GM19025 (cell line): ENCODE results near the gene LTBP4.
A peak's percentile ranks its signal among the peaks of the same experiment; 100 is the strongest.

ENCODE experiments used
- ATAC-seq: cut with Tn5 transposase; IDR thresholded peaks from one replicate; pipeline ENCODE4 v1.9.1; 2021; ENCODE audit warnings: mild to moderate bottlenecking, low read depth, moderate library complexity; ENCODE audit not compliant: unreplicated experiment

Gene LTBP4

GRCh38 chr19:40592170-40592569, 9.0 kb upstream of the LTBP4 start:
- ATAC-seq, result no peak

DNA sequence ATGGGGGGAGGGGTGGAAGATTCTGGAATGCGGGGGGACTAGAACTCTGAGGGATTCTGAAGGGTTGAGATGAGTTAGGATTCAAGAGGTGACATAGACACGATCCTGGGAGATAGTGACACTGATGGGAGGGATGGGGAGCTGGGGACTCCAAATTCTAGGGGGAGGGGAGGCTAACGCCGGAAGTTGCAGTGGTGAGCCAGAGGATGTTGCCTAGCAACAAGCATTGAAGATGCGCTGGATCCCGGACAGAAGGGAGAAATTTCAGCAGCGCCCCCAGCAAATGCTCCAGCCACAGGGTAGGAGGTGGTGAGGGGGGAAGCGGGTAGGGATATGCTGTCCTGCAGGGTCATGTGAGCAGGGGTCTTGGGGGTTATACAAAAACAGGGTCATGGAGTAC, 6.9 kb upstream of the LTBP4 start:
- ATAC-seq, result no peak

- ATAC-seq, result no peak
Measured at GRCh38 chr19:40594657-40595091, 6.5 kb upstream of the LTBP4 start.

DNA sequence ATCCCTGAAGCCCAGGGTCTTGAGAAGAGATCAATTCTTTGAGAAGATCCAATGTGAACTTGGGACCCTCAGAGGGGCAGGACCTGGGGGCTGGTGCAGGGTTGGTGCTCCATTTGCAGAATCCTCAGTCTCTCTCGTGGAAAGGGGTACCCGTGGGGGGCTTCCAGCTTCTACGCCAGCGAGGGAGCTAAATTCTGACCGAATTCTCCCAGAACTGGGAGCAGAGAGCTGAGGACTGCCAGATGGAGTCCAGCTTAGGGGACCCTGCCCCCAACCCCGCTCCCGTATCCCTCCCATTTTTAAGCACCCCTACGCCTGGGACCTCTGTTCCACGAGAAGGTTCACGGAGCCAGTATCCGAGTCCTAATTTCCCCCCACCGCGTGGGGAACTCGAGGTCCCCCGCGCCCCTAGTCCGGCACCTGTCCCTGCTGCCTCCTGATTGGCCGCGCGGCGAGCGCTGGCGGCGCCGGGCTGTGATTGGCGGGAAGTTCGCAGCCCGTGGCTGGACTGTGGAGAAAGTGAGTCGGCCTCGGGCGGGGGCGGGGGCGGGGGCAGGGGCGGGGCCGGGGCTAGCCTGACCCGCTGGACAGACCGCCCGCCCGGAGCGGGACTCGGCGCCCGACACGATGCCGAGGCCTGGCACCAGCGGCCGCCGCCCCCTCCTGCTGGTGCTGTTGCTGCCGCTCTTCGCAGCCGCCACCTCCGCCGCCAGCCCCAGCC, 4.4 kb upstream of the LTBP4 start:
- no peak for ATAC-seq

DNA sequence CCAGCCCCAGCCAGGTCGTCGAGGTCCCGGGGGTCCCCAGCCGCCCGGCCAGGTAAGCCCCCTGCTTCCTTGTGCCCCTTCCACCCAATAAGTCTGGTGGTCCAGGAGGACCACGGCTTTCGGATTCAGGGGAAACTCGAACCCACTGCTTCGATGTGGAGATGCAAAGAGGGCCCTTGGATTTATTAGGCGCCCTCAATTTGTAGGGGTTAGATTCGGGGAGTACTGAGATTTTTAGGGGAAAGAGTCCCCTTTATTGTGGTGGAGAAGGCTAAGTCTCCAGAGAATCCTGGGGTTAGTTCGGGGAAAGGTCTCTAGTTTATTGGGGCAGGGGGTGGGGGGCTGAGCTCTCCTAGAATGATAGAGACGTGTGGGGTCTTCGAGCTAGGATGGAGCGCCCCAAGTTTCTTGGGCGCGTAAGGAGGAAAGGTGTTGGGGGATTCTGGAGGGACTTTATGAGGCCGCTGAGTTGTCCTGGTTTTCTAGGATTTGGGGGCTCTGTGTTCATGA, 3.8 kb upstream of the LTBP4 start:
- ATAC-seq, result no peak

DNA sequence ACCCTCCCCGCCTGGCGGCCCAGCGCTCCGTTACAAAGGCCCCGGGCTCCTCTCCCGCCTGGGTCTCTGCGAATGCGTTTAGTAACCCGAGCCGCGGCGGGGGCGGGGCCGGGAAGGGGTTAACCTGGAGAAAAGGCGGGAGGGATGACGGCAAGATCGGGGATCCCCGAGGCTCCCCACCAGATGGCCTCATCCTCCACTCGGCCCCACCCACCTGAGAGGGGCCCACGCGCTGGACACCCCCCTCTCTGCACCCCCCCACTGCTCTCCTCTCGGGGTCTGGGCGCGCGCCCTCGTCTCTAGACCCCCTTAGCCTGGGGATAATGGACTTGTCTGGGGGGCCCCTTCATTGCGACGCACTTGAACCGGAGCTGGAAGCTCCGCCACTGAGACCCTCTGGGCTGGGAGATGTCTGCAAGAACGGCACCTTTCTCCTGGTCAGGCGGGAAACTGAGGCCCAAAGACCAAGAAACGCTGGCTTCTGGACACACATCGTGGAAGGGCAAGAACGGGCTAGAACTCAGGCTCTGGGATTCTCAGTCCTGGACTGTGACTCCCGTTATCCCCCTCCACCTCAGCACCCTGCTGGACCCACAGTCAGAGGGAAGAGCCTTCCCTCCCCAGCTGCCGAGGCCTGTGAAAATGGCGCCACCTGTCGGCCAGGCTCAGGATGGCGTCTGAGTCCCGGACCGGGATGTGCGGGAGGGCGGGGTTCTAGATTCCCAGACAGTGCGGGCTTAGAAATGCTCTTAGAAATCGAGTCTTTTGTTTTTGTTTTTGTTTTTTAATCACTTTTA, 2.9 kb upstream of the LTBP4 start:
- no peak for ATAC-seq

- ATAC-seq, result no peak
Measured at GRCh38 chr19:40598918-40599307, 2.3 kb upstream of the LTBP4 start.

DNA sequence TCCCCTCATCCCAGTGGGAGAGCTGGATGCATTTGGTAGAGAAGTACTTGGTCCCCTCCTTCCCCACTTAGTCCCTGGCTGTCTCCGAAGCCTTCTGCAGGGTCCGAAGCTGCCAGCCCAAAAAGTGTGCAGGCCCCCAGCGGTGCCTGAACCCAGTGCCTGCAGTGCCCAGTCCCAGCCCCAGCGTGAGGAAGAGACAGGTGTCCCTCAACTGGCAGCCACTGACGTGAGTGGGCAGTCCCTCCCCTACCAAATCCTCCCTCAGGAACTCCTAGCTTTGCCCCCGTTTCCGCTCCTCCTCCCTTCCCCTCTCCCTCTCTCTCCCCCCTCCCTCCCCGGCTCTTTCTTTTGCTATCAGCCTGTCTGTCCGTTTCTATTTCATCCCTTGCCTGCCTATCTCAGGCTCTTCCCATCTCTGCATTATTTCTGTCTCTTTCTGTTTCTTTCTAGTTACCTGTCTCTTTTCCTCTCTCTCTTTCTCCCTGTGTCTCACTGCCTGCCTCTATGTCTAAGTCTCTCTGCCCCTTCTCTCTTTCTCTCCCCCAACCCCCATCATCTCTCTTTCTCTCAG, 1.8 kb upstream of the LTBP4 start:
- no peak for ATAC-seq

- ATAC-seq, result no peak
Measured at GRCh38 chr19:40599902-40600569, 1.1 kb upstream of the LTBP4 start.

- ATAC-seq, result no peak
Measured at GRCh38 chr19:40600570-40601133, 517 bp upstream of the LTBP4 start.

- ATAC-seq, result no peak
Measured at GRCh38 chr19:40603071-40603388, 1.9 kb downstream of the LTBP4 start.

GRCh38 chr19:40603389-40604170, 2.4 kb downstream of the LTBP4 start:
- peak; percentile 69 for ATAC-seq

DNA sequence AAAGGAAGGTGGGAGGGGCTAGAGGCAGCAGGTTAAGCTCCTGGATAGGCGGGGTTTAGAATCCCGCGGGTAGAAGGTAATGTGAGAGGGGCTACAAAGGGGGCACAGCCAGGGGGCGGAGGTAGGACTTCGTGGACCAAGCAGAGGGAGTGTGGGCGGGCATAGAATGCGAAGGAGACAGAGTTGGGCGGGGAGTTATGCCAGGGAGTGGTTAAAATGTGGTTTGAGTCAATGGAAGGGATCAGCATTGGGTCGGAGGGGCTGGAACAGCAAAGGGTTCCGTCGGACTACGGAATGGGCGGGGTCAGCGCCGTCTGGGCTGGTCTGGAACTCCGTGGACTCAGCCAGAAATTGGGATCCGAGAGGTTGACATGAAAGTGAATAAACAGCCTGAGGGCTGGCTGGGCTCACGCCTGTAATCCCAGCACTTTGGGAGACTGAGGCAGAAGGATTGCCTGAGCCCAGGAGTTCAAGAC, 3.0 kb downstream of the LTBP4 start:
- no peak for ATAC-seq

DNA sequence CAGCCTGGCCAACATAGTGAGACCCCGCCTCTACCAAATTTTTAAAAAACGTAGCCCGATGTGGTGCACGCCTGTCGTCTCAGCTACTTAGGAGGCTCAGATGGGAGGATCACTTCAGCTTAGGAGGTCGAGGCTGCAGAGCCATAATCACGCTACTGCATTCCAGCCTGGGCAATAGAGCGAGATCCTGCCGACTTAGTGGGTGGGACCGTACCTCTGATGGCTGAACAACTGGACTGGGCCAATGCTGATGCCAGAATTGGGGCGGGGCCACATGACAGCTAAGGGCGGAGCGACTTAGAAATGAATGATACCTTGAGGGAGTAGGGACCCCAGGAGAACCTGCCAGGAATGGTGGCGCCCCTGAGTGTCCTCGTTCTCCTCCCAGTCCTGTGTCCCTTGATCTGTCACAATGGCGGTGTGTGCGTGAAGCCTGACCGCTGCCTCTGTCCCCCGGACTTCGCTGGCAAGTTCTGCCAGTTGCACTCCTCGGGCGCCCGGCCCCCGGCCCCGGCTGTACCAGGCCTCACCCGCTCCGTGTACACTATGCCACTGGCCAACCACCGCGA, 3.6 kb downstream of the LTBP4 start:
- no peak for ATAC-seq

- ATAC-seq, result peak; percentile 22
Measured at GRCh38 chr19:40605216-40605971, 4.2 kb downstream of the LTBP4 start.

- no peak for ATAC-seq
Measured at GRCh38 chr19:40607311-40608239, 6.4 kb downstream of the LTBP4 start.

- ATAC-seq, result no peak
Measured at GRCh38 chr19:40608240-40608621, 7.1 kb downstream of the LTBP4 start.

DNA sequence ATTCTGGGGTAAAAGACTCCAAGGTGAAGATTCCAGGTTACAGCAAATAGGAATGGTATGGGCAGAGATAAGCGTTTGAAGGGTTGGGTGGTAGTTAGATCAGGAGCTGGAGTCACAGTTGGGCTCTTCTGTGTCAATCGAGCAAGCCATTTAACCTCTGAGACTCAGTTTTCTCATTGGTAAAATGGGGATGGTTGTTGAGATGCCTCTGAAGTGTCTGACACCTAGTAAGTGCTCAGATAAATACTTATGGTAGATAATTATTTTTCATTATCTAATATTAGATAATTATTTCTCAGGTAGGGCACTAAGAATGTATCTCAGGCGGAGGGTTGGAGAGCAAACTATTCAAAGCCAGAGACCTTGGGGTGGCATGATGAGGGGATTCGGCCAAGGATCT, 7.8 kb downstream of the LTBP4 start:
- no peak for ATAC-seq
